Measurements from ENCODE around the gene FGF8. TPM values are rescaled to one million over a fixed set of nuclear protein-coding genes. Genes with fewer than 3 reads are reported as not detected.

The FGF8 gene, protein sequence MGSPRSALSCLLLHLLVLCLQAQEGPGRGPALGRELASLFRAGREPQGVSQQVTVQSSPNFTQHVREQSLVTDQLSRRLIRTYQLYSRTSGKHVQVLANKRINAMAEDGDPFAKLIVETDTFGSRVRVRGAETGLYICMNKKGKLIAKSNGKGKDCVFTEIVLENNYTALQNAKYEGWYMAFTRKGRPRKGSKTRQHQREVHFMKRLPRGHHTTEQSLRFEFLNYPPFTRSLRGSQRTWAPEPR
- total RNA-seq: not detected

DNA sequence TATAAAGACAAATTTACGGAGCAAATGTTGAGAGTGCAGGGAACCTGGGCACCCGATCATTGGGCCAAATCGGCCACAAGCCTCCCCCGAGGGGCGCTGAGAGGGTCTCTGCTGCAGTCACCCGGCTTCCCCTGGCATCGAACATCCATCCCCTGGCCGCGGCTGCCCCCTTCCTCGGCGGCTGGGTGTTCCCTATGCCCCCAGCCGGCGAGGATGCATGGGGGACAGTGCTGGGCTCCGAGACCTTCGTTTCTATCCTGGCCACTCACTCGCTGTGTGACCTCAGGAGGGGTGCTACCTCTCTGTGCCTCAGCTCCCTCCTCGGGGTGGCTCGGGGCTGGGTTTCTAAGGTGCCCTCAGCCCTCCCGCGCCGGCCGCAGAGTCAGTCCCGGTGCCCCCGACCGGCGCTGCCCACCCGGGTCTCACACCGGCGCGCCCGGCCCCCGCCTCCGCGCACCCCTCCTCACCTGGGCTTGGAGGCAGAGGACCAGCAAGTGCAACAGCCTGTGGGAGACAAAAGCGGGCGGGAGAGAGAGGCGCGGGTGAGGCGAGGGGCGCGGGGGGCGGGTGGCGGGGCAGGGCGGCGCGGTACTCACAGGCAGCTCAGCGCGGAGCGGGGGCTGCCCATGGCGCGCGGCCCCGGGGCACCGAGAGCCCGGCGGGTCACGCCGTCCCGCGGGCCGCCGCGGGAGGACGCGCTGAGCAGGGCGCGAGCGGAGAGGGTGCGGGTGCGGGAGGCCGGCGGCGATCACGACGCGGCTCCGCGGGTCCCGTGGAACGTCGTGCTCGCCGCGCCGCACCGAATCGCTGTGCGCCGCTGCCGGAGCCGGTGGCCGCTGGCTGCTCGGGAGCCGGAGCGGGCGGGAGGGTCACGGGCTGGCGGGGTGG is at the start of gene FGF8:
Gene FGF8, minus strand, starts transcription at position 842 of the 888 bp plus-strand sequence. Its CDS starts 214 bp downstream, at position 628.
- H3K9me3 ChIP-seq: no peaks in the 10 kb centered on the region
- no peak for TF ChIP-seq EP300 (IDR thresholded peaks at IDR 0.05)
- TF ChIP-seq, protein P1, sequence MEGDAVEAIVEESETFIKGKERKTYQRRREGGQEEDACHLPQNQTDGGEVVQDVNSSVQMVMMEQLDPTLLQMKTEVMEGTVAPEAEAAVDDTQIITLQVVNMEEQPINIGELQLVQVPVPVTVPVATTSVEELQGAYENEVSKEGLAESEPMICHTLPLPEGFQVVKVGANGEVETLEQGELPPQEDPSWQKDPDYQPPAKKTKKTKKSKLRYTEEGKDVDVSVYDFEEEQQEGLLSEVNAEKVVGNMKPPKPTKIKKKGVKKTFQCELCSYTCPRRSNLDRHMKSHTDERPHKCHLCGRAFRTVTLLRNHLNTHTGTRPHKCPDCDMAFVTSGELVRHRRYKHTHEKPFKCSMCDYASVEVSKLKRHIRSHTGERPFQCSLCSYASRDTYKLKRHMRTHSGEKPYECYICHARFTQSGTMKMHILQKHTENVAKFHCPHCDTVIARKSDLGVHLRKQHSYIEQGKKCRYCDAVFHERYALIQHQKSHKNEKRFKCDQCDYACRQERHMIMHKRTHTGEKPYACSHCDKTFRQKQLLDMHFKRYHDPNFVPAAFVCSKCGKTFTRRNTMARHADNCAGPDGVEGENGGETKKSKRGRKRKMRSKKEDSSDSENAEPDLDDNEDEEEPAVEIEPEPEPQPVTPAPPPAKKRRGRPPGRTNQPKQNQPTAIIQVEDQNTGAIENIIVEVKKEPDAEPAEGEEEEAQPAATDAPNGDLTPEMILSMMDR (IDR thresholded peaks at IDR 0.05): no peak
- TF ChIP-seq POLR2A (IDR thresholded peaks at IDR 0.05): no peak
- no peak for TF ChIP-seq POLR2AphosphoS5 (IDR thresholded peaks at IDR 0.05)
- DNase-seq (ENCODE audit: low spot score in 2 of 2): peak in 1 of 2 donors; percentile 73
- H3K27ac ChIP-seq: no peak within 1 kb of the TSS
- peak within 1 kb of the TSS; percentile 47 for H3K4me3 ChIP-seq
- no peaks in the 10 kb centered on the region for H3K36me3 ChIP-seq
- 4% methylated on average over 8 of the region's 98 CpGs for WGBS
- peaks cover 47% of the 10 kb centered on the region for H3K4me1 ChIP-seq
- peaks cover 91% of the 10 kb centered on the region for H3K27me3 ChIP-seq

DNA sequence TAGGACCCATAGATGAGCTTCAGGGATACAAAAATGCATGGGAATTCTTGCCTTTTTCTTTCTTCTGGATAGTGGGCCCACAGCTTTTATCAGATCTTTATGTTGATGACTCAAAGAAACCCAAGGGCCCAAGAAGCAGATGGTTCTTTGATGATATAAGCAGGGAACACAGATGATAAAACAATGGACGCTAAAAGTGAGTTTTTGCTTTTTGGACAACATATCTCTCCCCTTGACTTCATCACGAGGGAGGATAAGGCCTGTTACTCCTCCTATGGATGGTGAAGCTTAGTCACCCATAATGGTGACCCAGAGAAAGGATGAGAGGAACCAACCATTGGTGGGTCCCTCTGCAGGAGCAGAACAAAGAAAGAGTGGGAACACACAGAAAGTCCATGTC is 48.8 kb upstream of the FGF8 start:
- WGBS: 79% methylated on average over 2 of the region's 2 CpGs
- Histone ChIP-seq H3K4me1 (peaks cover 14% of the 10 kb centered on the region), H3K27ac (no peak overlapping the region), H3K36me3 (no peaks in the 10 kb centered on the region), H3K27me3 (no peaks in the 10 kb centered on the region), H3K4me3 (no peak overlapping the region), H3K9me3 (no peaks in the 10 kb centered on the region)
- no peak for DNase-seq (ENCODE audit: low spot score in 2 of 2)
- TF ChIP-seq EP300 (IDR thresholded peaks at IDR 0.05) (no peak), POLR2A (IDR thresholded peaks at IDR 0.05) (no peak), POLR2AphosphoS5 (IDR thresholded peaks at IDR 0.05) (no peak)
- TF ChIP-seq, protein P1 (IDR thresholded peaks at IDR 0.05): no peak

DNA sequence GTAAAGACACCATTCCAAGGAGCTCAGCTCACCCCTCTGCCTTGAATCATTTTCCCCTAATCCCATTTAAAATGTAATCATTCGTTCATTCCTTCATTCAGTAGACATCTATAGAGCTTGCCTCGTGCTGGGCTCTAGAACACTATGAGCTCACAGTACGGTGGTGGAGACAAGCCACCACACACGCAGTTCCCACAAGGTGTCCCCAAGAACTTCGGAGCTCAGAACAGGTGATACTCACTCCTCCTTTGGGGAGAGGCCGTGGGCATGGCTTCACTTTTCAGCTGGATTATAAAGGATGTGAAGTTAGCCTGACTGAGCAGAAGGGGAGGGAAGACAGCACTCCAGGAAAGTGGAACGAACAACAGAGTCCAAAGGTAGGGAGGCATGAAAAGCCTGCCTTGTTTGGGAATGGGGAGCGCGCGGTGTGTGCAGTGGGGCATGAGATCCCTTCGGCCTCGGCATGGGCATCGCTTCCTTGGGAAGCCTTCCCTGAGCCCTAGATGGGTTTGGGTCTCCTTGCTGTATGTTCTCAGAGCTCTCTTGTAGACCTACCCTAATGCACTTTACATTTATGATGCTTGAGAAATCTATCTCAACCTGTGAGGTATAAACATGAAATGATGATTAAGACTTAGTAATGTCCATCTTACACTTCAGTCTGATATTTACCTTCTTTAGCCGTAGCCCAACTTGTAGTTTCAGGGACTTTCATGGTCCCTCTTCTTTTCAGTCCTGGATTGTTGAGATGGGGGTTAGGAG is 43.1 kb upstream of the FGF8 start:
- WGBS: 21% methylated on average over 14 of the region's 14 CpGs
- Histone ChIP-seq H3K4me3 (peak overlapping the region; percentile 76), H3K27me3 (no peaks in the 10 kb centered on the region), H3K36me3 (no peaks in the 10 kb centered on the region), H3K9me3 (no peaks in the 10 kb centered on the region), H3K27ac (peak overlapping the region; percentile 90), H3K4me1 (peaks cover 27% of the 10 kb centered on the region)
- no peak for DNase-seq (ENCODE audit: low spot score in 2 of 2)
- TF ChIP-seq POLR2AphosphoS5 (IDR thresholded peaks at IDR 0.05) (no peak), EP300 (IDR thresholded peaks at IDR 0.05) (no peak), POLR2A (IDR thresholded peaks at IDR 0.05) (no peak)
- TF ChIP-seq, protein P1 (IDR thresholded peaks at IDR 0.05): no peak

DNA sequence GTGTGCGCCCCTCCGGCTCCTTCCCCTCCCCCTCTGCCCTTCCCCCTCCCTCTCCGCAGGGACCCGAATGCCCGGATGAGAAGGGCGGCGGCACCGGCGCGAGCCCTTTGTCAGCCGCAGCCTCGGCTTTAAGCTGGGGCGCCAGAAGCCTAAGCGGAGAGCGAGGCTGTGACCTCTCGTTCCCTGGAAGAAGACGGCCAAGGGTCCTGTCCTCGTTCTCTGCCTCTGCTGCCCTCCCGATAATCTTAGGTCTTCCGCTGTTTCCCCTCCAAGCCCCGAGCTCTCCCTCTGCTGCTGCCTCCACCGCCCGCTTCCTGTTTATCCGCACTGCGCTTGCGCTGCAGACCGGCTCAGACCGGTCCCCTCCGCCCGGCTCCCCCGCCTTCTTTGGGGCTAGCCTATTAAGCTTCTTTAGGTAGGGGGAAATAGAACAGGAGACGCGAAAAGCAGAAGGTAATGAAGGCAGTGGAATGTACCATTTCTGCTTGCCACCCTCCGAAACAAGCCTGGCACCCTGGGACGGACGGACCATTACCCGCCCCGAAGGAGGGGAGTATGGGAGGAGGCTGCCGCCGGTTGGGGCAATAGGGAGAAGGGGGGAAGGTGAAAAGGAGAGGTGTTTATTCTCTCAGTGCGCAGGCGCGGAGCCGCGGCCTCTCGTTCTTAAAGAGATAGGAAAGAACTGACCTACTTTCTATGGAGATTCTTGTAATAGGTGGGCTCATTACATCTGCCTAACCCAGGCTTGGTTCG is 42.4 kb upstream of the FGF8 start, which contains the start of gene OGA:
Gene OGA, minus strand, starts transcription at position 326 of the 753 bp plus-strand sequence. CDS start 422 bp downstream, outside the sequence.
- TF ChIP-seq EP300 (IDR thresholded peaks at IDR 0.05) (no peak), POLR2A (IDR thresholded peaks at IDR 0.05) (peak; percentile 85 to 93), POLR2AphosphoS5 (IDR thresholded peaks at IDR 0.05) (peak in 2 of 3 donors; percentile 93 to 96)
- TF ChIP-seq, protein P1 (IDR thresholded peaks at IDR 0.05): no peak
- Histone ChIP-seq H3K4me1 (peaks cover 35% of the 10 kb centered on the region), H3K36me3 (no peaks in the 10 kb centered on the region), H3K27me3 (no peaks in the 10 kb centered on the region), H3K4me3 (peak within 1 kb of the TSS; percentile 76), H3K9me3 (no peaks in the 10 kb centered on the region), H3K27ac (peak within 1 kb of the TSS; percentile 90)
- WGBS: under 1% methylated on average over 45 of the region's 47 CpGs
- peak; percentile 99 for DNase-seq (ENCODE audit: low spot score in 2 of 2)
